IPS DF 4.7 (cell line): ENCODE measurements around the gene FGGY.
"Not testable (repeated sequence)": the region's sequence is repeated elsewhere in the genome, so short reads cannot be mapped to it uniquely, and the experiment has no call there.

ENCODE experiments used
- DNase-seq: peaks from one replicate; pipeline ENCODE4 v3.0.0-alpha.2; 2013; ENCODE audit warnings: low spot score; ENCODE audit errors: extremely low read depth

The FGGY gene

DNA sequence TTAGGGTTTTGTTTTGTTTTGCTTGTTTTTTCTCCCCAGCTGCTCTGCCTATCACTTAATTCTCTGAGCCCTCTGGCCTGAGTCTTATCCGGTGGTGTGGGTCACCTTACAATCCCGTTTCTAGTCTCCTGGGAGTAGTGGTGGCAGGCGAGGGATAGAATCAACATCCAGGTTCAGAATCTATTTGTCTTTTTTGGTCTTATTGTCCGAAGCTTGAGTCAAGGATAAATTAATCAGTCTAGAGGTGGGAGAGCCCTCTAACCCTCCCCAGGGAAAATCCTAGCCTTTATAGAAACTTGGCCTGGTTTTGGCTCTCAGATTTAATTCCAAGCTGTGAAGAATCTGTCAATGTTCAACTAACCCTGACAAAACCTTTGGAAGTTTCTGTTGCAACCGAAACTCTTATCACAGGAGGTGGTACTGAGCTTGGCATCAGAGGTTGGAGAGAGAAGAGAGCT, 246.3 kb downstream of the FGGY start:
- DNase-seq, result no peak

DNA sequence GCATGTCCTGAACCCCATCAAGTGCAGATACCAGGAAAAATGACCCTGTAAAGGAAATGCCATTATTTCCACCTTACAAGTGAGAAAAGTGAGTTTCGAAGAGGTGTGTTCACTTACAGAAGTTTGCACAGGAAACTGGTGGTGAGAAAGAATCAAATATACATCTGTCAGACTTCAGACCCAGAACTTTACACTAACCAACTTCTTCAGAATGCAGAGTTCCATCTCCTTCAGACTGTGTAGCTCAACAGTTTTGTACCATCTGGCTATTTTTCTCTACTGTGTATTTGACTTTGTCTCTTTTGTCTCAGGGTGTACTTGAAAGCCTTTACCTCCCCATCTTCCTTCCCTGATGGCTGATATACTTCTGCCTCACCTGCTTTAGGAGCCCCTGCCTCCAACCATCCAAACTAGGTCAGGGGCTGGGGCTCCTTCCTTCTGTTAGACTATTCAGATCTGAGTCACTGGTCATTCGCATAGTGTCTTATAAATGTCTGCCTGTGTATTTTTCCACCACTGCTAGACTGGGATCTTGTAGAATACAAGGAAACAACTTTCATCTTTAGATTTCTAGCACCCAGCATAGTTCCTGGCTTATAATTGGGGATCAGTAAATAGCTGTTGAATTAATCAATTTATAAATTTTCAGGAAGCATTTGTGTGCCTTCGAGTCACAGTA, 247.9 kb downstream of the FGGY start:
- DNase-seq, result no peak

- no peak for DNase-seq
Observed at GRCh38 chr1:59545830-59546229, 248.9 kb downstream of the FGGY start.

- no peak for DNase-seq
Observed at GRCh38 chr1:59549066-59549837, 252.4 kb downstream of the FGGY start.

GRCh38 chr1:59549903-59550302, 253.0 kb downstream of the FGGY start:
- no peak for DNase-seq

DNA sequence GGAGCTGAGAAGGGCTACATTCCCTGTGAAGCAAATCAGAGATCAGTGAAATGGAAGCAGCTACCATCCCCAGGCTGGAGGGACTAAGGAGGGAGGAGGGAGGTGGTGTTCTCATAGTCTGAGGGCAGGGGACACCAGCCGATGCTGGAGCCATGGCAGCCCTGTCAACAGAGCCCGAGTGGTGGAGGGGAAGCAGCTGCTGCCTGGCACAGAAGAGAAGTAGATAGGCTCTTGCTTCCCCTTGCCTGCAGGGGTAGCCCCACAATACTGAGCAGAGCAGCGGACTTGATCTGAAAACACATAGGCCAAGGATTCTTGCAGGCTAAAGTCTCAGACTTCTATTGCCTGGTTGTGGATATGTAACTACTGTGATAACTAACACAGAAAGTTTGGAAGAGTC, 255.1 kb downstream of the FGGY start:
- no peak for DNase-seq

GRCh38 chr1:59553371-59553770, 256.5 kb downstream of the FGGY start:
- DNase-seq, result no peak

DNA sequence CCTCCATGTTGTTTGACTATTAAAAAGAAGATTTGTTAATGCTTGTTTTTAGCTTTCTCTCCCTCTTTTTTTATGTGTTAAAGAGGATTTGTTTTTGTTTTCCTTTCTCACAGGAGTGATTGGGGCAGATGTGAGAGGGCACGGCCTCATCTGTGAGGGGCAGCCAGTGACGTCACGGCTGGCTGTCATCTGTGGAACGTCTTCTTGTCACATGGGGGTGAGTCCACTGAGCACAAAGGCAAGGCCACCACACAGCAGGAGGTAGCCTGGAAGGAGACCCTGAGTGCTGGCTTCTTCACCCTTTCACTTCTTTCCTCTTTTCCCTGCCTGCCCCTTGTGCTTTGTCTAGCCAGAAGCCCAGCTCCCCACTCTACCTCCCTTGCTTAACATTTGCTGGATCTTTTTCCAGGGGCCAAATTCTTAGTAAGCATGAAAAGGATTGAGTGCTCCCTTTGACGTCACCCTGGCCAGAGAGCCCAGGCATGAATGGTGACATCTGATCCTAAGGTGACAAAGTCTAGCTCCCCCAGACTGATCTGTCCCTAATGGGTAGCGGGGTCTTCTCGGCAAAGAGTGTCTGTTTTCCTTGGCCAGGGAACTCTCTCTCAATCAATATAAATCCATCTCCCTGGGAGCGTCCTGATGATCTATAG, 257.2 kb downstream of the FGGY start:
- DNase-seq, result no peak

DNA sequence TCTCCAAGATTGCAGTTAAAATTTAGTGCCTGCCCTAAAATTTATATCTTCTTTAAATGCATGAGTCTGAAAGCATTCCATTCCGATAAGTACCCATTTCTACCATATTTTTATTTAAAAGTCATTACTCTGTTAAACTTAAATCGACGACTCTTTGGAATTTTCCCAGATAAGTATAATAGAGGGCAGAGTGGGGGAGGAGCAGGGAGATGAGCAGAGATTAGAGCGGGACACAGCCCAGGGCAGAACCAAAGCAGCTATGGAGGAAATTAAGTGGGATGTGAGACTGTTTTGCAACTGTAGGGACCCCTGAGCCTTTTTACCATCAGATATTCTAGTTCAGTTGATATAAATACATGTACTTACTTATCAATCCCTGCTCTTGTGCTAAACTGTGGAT, 257.9 kb downstream of the FGGY start:
- no peak for DNase-seq

DNA sequence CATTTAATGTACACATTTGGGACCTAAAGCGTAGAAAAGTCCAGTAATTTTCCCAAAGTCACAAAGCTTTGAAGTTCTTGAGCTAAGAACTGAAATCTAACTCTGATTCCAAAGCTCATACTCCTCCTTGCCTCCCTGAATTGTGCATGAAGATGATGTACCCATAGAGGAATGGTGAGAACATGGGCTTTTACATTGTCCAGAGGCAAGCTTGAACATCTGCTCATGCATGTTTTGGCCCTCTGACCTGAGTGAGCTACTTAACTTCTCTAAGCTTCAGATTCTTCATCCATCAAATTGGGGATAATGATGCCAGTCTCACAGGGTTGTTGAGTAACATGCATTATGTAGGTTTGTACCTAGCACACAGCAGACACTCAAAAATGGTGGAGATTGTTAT, 259.5 kb downstream of the FGGY start:
- DNase-seq, result no peak

DNA sequence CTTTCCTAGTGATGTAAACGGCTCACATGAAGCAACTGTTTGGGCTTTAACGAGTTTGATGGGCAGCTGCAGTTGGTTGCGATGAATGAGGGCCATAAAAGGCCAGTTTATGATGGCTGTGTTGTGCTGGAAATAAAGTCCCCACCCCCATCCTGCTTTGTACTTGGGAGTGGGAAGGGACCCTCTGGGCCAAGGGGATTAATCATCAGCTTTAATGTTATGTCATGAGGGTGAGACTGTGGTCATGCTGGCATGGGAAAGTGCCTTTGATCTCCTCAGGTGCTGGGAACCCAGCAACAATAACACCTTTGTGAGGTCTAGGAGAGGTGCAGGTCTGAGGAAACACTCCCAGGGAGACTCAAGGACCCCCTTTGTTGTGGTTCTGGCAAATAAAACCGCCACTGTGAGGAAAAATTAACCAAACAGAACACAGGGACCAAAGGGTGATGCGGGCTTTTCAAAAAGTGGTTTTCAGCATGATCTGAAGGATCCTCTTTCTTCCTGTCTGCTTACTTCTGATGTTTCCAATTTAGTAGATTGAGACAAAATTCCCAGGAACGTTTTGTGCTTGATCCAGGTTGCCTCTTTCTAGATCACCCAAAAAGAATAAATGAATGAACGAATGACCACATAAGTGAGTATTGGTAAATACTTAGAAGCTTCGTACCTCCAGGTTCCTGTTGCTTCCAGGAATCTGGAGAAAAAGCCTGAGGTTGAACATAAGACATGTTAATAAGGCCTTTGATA, 260.1 kb downstream of the FGGY start:
- no peak for DNase-seq

DNA sequence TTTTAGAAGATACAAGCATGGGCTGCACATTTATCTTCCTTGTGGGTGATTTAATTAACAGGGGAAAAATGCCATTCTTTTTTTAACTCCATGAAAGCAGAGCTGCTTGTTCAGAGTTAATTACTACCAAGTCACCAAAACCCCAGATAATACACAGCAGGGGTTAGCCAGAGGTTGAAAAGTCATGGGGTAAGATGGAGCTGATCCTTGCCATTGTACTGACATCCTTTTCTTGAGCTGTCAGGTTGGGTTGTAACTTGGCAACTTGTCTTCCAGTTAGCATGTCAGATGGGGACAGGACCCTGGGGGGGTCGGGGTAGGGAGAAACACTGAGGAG, 260.6 kb downstream of the FGGY start:
- no peak for DNase-seq

- DNase-seq, result not testable (repeated sequence)
Observed at GRCh38 chr1:59558580-59558979, 261.7 kb downstream of the FGGY start.

GRCh38 chr1:59560807-59561450, 264.0 kb downstream of the FGGY start:
- DNase-seq, result no peak

DNA sequence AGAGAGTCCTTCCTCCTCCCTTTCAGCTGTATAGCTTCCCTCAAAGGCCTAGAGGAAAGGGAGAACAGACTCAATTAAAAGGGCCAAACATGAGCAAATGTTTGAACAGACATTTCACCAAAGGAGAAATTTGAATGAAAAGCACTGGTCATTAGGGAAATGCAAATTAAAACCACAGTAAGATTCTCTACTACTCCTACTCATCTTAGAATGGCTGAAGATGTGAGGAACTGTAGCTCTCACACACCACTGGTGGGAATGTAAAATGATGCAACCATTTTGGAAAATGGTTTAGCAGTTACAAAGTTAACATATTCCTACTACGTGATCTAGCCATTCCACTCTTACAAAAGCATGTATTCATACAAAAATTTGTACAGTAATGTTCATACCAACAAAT, 264.9 kb downstream of the FGGY start:
- no peak for DNase-seq

DNA sequence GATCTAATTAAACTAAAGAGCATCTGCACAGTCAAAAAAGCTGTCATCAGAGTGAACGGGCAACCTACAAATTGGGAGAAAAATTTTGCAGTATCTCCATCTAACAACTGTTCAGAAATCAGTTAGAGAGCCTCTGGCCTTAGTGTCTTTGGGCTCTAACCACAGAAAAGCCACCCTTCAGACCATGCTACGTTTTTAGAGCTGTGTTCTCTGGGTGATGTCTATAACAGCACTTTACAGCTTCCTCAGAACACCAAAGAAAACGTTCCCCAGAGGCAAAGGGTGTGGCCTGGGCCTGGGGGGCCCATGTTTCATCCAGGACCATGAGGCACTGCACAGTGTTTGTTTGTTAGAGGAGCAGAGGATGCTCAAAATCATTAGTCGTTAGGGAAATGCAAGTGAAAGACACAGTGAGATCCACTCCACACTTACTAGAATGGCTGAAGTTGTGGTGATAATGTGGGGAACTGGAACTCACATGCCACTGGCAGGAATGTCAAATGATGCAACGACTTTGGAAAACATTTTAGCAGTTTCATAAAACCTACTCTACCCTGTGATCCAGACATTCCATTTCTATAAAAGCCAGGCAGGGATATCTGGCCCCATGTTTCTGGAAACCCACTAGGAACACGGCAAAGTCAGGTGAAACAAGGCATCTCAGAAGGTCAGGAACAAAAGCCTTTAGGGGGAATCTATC, 267.4 kb downstream of the FGGY start:
- no peak for DNase-seq

GRCh38 chr1:59565611-59566410, 268.9 kb downstream of the FGGY start:
- no peak for DNase-seq

GRCh38 chr1:59568158-59568935, 271.5 kb downstream of the FGGY start:
- no peak for DNase-seq

DNA sequence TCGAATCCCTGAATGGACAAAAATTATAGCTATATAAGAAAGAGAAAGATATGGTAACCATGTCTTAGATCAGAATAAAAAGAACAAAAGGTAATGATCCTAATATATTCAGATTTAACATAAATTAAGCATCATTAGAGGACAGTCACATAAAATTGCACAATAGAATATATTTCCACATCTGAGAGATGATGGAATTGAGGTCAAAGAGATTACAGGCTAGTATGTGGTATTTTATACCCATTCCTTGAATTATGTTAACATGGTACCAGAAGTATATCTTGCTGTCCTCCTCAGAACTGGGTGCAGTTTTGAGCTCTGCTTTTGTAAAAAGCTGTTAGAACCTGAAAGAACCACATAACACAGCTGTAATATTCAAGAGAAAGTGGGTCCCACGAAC, 272.3 kb downstream of the FGGY start:
- no peak for DNase-seq
